Osteoblast (primary cell): ENCODE measurements around the gene AMY2A. TPM values are rescaled to one million over a fixed set of nuclear protein-coding genes. Genes with fewer than 3 reads are reported as not detected.
"Not testable (repeated sequence)": the region's sequence is repeated elsewhere in the genome, so short reads cannot be mapped to it uniquely, and the experiment has no call there.

Experiments
- DNase-seq: peaks from one replicate; pipeline ENCODE4 v3.0.0; 2011; ENCODE audit warnings: low spot score, mixed read lengths; ENCODE audit not compliant: insufficient read length; ENCODE audit errors: missing footprints
- H2AFZ ChIP-seq: 2 replicates; pipeline ENCODE4 v1.6.0; 2011; ENCODE audit warnings: mild to moderate bottlenecking, low read length
- H3K27ac ChIP-seq: 2 replicates; pipeline ENCODE4 v1.5.1; 2011; ENCODE audit warnings: mild to moderate bottlenecking, low read depth, low read length, moderate library complexity
- H3K27me3 ChIP-seq: 2 replicates; pipeline ENCODE4 v1.6.0; 2012; ENCODE audit warnings: mild to moderate bottlenecking, control low read depth, inconsistent platforms, low read length, moderate library complexity; ENCODE audit not compliant: insufficient read depth
- H3K36me3 ChIP-seq: 2 replicates; pipeline ENCODE4 v1.5.1; 2011; ENCODE audit warnings: mild to moderate bottlenecking, low read length, control low read depth, moderate library complexity; ENCODE audit not compliant: insufficient read depth
- H3K4me1 ChIP-seq: 2 replicates; pipeline ENCODE4 v1.5.1; 2011; ENCODE audit warnings: mild to moderate bottlenecking, low read length, control low read depth, moderate library complexity; ENCODE audit not compliant: insufficient read depth
- H3K4me2 ChIP-seq: 2 replicates; pipeline ENCODE4 v1.6.0; 2011; ENCODE audit warnings: mild to moderate bottlenecking, low read length; ENCODE audit not compliant: insufficient read depth
- H3K4me3 ChIP-seq: fragments of 200-600 bp; sonication (generic); 3 replicates; pipeline ENCODE4 v1.5.1; 2012; ENCODE audit warnings: mild to moderate bottlenecking, low read length, inconsistent platforms; ENCODE audit not compliant: insufficient read depth
- H3K79me2 ChIP-seq: 2 replicates; pipeline ENCODE4 v1.6.0; 2012; ENCODE audit warnings: mild to moderate bottlenecking, low read length, control low read depth, inconsistent platforms; ENCODE audit not compliant: insufficient read depth
- H3K9me3 ChIP-seq: 2 replicates; pipeline ENCODE4 v1.5.1; 2011; ENCODE audit warnings: low read depth, low read length, control low read depth
- H4K20me1 ChIP-seq: 2 replicates; pipeline ENCODE4 v1.6.0; 2012; ENCODE audit warnings: mild to moderate bottlenecking, low read length, control low read depth; ENCODE audit not compliant: insufficient read depth
- total RNA-seq: library from RNA; depleted of rRNA; stranded (reverse); fragments of >200 nt; gene quantifications from 2 replicates; pipeline ENCODE4 v1.2.3, GENCODE V29; 2012
- TF ChIP-seq, protein P1 (sequence below): IDR thresholded peaks from 2 replicates; pipeline ENCODE4 v1.5.1; 2011; ENCODE audit warnings: mild to moderate bottlenecking, low read depth, low read length, moderate library complexity; ENCODE audit errors: extremely low read depth

AMY2A gene
- total RNA-seq, result not detected in 2 replicates

DNA sequence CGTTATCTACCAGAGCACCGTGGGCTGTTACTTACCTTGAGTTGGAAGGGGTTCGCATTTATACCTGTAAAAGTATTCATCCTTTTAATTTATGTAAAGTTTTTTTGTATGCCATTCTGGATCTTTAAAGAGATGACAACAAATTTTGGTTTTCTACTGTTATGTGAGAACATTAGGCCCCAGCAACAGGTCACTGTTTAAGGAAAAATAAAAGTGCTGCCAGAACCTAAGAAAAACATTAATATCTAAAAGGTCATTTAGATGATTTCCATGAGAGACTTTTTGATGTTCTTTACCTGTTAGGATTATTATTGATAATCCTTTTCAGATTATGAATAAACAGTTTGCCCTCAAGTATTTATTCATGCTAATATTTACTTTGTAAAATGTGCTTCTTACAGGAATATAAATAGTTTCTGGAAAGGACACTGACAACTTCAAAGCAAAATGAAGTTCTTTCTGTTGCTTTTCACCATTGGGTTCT is at the start of gene AMY2A:
Gene AMY2A (plus strand): TSS at position 434 of the 484 bp plus-strand sequence. CDS start 14 bp downstream, at position 448.
- DNase-seq, H3K4me3 ChIP-seq: not testable (repeated sequence)

DNA sequence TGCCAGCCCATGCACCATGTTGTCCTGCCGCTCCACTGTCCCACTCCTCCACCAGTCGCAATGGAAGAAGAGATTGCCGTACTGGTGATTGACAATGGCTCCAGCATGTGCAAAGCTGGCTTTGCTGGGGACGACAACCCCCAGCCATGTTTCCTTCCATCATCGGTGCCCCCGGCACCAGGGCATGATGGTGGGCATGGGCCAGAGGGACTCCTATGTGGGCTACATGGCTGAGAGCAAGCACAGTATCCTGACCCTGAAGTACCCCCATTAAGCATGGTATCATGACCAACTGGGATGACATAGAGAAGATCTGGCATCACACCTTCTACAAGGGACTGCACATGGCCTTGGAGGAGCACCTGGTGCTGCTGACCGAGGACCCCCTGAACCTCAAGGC is 47.7 kb upstream of the AMY2A start:
- Histone ChIP-seq H4K20me1 (no peaks in the 10 kb centered on the region), H3K4me3 (no peak overlapping the region), H2AFZ (no peak overlapping the region), H3K27ac (no peak overlapping the region), H3K9me3 (no peaks in the 10 kb centered on the region), H3K4me1 (no peaks in the 10 kb centered on the region), H3K4me2 (no peak overlapping the region), H3K79me2 (no peaks in the 10 kb centered on the region), H3K36me3 (no peaks in the 10 kb centered on the region), H3K27me3 (no peaks in the 10 kb centered on the region)
- DNase-seq, result peak; percentile 13
- TF ChIP-seq, protein P1, sequence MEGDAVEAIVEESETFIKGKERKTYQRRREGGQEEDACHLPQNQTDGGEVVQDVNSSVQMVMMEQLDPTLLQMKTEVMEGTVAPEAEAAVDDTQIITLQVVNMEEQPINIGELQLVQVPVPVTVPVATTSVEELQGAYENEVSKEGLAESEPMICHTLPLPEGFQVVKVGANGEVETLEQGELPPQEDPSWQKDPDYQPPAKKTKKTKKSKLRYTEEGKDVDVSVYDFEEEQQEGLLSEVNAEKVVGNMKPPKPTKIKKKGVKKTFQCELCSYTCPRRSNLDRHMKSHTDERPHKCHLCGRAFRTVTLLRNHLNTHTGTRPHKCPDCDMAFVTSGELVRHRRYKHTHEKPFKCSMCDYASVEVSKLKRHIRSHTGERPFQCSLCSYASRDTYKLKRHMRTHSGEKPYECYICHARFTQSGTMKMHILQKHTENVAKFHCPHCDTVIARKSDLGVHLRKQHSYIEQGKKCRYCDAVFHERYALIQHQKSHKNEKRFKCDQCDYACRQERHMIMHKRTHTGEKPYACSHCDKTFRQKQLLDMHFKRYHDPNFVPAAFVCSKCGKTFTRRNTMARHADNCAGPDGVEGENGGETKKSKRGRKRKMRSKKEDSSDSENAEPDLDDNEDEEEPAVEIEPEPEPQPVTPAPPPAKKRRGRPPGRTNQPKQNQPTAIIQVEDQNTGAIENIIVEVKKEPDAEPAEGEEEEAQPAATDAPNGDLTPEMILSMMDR, result no peak

More for the DNA sequence above, at the start of gene AMY2A:
- H3K4me1 ChIP-seq, H3K27ac ChIP-seq, H4K20me1 ChIP-seq, H2AFZ ChIP-seq, H3K9me3 ChIP-seq, H3K36me3 ChIP-seq, H3K4me2 ChIP-seq, H3K79me2 ChIP-seq, H3K27me3 ChIP-seq: not testable (repeated sequence)

DNA sequence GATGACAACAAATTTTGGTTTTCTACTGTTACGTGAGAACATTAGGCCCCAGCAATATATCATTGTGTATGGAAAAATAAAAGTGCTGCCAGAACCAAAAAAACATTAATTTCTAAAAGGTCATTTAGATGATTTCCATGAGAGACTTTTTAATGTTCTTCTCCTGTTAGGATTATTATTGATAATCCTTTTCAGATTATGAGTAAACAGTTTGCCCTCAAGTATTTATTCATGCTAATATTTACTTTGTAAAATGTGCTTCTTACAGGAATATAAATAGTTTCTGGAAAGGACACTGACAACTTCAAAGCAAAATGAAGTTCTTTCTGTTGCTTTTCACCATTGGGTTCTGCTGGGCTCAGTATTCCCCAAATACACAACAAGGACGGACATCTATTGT is 45.9 kb upstream of the AMY2A start, which contains the start of gene AMY2B:
Gene AMY2B (plus strand): TSS at position 301 of the 400 bp plus-strand sequence. CDS start 14 bp downstream, at position 315.
- not testable (repeated sequence) for DNase-seq, H4K20me1 ChIP-seq

DNA sequence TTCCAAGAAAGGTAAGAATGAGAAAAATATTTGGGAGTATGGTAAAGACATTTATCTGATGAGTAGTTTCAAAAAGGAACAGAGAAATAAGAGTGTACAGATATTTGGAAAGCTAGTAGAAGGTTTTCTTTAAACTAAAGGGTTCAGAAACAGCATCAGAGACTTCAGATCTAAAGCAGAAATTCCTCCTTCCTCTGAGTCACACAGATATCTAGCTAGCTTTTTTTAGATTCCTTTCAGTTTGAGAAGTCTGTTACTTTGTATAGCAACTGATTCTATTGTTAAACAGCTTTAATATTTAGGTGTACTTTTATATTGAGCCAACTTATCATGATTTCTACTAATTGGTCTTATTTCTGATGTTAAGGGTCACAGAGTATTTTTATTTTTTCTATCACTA is 41.2 kb upstream of the AMY2A start:
- Histone ChIP-seq H4K20me1 (no peaks in the 10 kb centered on the region), H3K4me2 (no peak overlapping the region), H3K27me3 (no peaks in the 10 kb centered on the region), H3K4me1 (no peaks in the 10 kb centered on the region), H3K79me2 (no peaks in the 10 kb centered on the region), H3K27ac (no peak overlapping the region), H2AFZ (no peak overlapping the region), H3K4me3 (no peak overlapping the region), H3K9me3 (no peaks in the 10 kb centered on the region), H3K36me3 (no peaks in the 10 kb centered on the region)
- TF ChIP-seq, protein P1, result no peak
- DNase-seq, result no peak

More for the DNA sequence above, 45.9 kb upstream of the AMY2A start, which contains the start of gene AMY2B:
- H3K4me3 ChIP-seq, H3K27ac ChIP-seq, H3K27me3 ChIP-seq, H3K36me3 ChIP-seq, H3K9me3 ChIP-seq, H3K4me2 ChIP-seq, H2AFZ ChIP-seq, H3K4me1 ChIP-seq, H3K79me2 ChIP-seq: not testable (repeated sequence)

DNA sequence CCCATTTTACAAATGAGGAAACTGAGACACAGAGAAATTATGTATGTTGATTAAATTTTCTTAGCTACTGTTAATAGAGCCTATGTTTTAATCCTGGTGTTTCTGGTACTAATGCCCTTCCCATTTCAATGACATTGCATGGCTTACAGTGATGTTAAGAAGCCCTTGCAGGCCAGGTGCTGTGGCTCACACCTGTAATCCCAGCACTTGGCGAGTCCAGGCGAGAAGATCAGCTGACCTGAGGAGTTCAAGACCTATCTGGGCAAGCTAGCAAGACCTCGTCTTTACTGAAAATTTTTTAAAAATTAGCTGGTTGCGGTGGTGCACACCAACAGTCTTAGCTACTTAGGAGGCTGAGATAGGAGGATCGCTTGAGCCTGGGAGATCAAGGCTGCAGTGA is 40.4 kb upstream of the AMY2A start:
- not testable (repeated sequence) for H3K27ac ChIP-seq, H3K4me1 ChIP-seq, H4K20me1 ChIP-seq, H3K4me2 ChIP-seq, H3K79me2 ChIP-seq, H3K27me3 ChIP-seq, H2AFZ ChIP-seq, H3K9me3 ChIP-seq, DNase-seq, H3K4me3 ChIP-seq, H3K36me3 ChIP-seq
